GM21619 (cell line): Measurements from ENCODE around the gene DERL2.
A peak's percentile ranks its signal among the peaks of the same experiment; 100 is the strongest.
"Not testable (repeated sequence)": the region's sequence is repeated elsewhere in the genome, so short reads cannot be mapped to it uniquely, and the experiment has no call there.

Experiments
- ATAC-seq: cut with Tn5 transposase; IDR thresholded peaks from one replicate; pipeline ENCODE4 v1.9.1; 2021; ENCODE audit not compliant: unreplicated experiment

Gene DERL2

DNA sequence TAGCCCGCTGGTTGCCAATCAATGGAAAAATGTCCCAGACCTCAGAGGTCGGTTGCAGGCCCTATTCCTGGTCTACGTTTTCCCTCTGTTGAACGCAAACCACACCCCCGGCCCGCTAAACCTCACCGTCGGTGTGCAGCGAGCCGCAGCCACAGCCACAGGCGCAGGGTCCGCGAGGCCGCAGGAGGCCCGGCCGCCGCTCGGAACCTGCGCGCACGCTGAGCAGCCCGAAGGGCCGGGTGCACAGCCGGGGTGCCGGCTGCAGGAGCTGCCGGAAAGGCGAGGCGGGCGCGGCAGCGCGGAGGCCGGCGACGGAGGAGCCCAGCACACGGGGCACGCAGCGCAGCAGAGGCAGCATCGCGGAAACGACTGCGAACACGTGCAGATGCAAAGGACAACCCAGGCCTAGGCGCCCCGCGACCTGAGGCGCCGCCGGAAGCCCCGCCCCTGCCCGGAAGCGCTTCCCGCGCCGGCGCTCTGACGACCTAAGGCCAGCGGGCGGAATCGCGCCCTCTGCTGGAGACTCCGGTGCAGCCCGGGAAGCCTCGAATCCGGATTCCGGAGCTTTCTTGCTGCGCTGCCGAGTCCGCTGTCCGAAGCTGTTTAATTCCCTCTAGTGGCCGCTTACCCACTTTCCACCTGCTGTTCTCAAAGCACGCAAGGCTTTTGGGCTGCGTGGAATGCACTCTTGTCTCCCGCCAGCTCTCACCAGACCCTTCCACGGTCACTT lies 47.1 kb downstream of the DERL2 start, which contains the start of gene C1QBP:
C1QBP (minus strand) TSS at position 440 of the 730 bp plus-strand sequence; CDS start at position 358, 82 bp downstream.
- ATAC-seq: peak; percentile 74

DNA sequence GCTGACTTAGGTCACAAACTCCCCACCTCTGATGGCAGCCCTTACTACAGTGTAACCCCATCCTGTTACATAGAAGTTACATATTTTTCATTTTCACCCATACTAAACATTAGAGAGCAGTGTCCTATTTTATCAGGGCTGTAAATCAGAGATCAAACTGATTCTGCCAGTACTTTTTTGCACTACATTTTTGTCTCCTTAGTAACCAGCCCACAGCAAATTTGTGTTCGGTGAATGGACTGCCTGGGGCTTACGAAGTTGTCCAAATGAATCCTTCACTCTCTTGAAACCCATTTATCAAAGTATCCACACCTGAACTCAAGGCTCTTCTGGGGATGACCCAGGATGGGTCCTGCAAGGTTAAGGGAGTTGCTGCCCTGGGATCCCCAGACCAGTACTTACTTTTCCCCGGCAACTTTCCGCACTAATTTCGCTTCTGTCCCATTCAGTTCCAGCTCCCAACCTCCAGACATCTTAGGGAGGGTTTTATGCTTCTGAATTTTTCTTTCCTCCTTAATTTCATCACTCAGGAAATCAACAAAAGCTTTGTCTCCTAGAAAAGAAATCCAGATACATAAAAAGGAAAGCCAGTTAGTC lies 48.2 kb downstream of the DERL2 start:
- ATAC-seq: no peak

DNA sequence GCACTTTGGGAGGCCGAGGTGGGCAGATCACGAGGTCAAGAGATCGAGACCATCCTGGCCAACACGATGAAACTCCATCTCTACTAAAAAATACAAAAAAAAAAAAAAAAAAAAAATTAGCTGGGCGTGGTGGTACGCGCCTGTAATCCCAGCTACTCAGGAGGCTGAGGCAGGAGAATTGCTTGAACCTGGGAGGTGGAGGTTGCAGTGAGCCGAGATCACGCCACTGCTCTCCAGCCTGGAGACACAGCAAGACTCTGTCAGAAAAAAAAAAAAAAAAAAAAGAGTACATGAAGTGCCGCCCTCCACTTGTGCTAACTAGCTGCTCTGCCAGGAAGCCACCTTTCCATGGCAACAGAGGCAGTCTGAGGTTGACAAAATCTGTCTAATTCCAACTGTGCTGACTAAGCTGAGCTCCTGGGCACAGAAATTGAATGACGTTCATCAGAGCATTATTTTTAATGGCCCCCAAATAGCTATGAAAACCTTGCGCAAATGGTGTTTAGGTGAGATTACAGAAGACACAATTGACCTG lies 50.1 kb downstream of the DERL2 start:
- not testable (repeated sequence) for ATAC-seq

DNA sequence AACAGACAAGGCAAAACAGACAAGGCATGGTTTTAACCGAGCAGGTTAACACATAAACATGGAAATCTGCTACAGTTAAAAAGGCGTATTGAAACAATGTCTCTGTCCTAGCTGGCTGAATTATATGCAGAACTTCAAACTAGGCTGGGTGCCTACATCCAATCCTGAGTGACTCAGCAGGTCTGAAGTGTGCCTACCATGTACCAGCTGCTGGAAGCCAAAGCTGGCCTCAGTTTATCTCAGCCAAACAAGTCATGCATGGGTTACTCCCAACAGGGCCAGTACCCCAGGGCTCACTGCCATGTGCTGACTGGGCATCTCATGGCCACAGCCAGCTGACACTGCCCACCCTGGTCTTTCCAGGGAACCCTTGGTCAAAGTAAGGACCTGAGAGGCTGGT lies 51.0 kb downstream of the DERL2 start:
- no peak for ATAC-seq

DNA sequence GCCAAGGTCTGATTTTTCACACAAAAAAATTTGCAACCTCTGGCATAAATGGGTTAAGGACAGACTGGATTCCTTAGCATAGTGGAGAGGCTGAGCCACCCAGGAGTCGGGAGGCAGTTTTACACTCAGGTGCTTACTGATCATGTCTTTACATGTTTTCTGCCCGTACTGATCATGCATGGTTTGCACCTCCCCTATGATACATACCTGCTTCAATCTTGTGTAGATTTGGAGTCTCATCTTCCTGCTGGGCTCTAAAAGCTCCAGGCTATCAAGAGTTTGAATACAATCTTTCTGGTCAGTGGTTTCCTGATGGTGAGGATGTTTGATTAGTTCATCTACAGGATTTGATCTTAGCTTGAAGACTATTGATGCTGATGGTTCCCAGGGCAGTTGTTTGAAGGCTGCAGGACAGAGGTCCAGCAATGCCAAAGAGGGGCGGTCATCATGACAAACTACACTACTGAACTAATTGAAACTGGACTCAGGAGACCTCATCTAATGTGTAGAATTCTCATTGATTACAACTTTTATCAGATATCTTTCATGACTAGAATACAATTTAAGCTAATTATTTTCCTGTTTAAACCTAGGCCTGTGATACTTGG lies 53.9 kb downstream of the DERL2 start:
- no peak for ATAC-seq

DNA sequence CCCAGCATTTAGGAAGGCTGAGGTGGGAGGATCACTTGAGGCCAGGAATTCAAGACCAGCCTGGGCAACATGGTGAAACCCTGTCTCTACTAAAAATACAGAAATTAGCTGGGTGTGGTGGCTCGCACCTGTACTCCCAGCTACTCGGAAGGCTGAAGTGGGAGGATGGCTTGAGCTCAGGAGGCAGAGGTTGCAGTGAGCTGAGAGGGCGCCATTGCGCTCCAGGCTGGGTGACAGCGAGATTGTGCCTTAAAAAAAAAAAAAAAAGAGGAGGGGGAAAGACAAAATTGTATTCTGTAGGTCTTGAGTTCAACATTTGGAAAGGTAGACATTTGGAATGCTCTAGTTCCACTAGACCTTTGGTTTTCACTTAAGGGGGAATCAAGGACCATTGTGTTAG lies 54.7 kb downstream of the DERL2 start:
- not testable (repeated sequence) for ATAC-seq

DNA sequence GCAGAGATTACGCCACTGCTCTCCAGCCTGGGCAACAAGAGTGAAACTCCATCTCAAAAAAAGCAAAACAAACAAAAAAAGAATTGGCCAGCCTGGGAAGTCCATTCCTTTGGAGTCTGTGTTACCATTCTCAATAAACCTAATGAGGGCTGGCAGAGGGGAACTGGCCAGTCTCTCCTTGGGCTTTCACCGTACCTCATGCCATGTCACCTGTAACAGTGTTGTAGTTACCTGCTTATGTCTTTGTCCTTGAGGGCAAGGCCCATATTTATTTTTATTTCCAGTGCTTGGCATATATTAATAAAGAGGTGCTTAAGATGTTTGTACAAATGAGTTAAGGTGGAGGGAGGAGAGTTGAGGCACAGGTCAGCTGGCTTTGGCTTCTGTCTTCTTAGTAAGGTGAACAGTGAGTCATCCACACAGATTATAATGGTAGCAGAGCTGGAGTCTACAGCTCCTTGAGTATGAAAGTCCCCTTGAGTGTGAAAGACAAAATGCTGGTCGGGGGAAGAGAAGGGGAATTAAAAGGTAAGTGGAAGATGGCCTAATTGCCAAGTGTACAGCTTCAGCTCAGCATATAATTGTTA lies 55.5 kb downstream of the DERL2 start:
- no peak for ATAC-seq

DNA sequence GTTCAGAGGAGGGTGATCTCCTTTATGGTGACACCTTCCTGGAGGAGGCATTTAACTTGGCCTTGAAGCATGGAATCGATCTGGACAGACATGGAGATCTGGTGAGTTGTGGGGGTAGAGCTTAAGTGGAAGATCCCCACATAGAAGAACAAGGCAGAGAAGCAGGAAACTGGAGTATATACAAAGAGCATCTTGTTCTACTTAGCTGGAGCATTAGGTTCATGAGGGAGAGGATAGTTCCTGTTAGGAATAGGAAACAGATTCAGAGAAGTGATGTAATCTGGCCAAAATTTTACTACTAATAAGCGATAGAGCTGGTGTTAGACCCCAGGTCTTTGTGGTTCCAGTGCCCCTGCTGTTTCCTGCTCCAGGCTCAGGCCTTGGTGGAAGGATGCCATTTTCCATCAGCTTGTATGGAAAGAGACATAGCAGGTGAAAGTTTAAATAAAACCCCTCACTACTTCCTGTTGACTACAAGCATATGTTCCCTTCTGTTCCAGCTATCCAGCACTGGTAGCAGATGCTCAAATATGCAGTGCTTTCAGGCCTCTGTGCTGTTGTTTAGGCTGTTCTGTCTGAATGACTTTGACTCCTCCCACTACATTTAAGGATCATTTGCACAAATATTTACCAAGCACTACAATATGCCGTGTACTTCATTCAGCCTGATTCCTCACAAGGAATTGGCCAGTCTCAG lies 56.6 kb downstream of the DERL2 start:
- ATAC-seq: no peak

DNA sequence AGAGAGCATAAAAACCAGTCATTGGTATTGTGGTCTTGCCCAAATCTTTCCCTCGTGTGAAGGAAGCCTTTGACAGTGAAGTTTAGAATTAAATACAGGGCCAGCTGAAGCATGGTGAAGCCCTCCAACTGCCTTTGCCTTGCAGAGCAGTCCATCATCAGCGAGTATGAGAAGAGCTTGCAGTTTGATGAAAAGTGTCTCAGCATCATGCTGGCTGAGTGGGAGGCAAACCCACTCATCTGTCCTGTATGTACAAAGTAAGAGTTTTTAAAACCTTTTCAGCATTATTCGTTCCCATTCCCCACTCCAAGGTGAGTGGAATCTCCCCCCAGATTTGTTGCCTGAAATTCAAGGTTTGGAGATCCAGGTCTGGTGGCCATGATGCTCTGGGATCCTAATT lies 60.2 kb downstream of the DERL2 start:
- no peak for ATAC-seq

DNA sequence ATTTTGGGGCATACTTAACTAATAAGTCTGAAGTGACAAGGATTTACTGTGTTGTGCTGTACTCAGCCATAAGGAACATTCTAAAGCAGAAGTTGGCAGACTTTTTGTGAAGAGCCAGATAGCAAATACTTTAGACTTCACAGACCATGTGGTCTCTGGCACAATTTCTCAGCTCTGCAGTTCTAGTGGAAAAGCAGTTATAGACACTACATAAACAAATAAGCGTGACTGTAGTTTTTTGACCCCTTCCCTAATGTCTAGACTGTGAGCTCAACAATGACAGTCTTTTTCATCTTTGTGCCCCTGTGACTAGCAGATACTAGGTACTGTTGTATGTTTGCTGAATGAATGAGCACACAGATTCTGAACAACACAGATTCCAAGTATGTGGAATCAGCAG lies 61.1 kb downstream of the DERL2 start:
- ATAC-seq: no peak

DNA sequence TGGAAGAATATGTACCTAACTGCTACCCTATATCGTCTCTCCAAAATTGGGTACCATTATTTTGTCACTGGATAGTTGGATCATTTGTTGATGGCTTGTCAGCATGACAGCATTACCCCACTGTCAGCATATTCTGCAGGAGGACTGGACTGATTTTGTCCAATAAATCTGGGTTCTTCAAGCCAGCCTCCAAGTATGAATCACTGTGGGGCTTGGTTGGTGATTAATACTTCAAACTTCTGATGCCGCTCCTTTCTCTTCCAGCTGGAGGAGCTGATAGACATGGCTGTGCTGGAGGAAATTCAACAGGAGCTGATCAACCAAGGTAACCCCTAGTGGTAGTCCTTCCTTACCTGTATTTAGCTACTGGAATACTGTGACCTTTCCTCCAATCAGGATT lies 63.5 kb downstream of the DERL2 start:
- no peak for ATAC-seq
